Superior temporal gyrus (tissue), 1 donor: Measurements from ENCODE around the gene PAK5.

Source experiments
- DNase-seq: peaks from one replicate; pipeline ENCODE4 v3.0.0-alpha.2; 2016; ENCODE audit errors: extremely low spot score

Gene PAK5

GRCh38 chr20:9577397-9577796 is 261.5 kb downstream of the PAK5 start:
- no peak for DNase-seq

- DNase-seq: no peak
Observed at GRCh38 chr20:9576695-9577094, 262.2 kb downstream of the PAK5 start.

DNA sequence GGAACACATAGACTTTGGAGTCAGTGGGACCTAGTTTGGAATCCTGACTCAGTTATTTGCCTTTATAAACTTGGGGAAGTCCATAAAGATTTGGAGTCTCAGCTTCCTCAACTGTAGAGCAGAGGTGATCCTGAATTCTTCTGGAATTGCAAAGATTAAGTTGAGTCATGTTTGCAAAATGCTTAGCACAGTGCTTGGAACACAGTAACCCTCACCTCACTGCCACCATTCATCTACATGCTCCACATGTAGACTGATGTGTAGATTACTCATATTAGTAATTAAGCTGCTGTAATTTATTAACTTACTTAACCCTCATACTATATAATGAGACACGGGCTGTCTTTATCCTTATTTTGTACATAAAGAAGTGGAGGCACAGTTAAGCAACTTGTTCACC is 263.0 kb downstream of the PAK5 start:
- DNase-seq: no peak

DNA sequence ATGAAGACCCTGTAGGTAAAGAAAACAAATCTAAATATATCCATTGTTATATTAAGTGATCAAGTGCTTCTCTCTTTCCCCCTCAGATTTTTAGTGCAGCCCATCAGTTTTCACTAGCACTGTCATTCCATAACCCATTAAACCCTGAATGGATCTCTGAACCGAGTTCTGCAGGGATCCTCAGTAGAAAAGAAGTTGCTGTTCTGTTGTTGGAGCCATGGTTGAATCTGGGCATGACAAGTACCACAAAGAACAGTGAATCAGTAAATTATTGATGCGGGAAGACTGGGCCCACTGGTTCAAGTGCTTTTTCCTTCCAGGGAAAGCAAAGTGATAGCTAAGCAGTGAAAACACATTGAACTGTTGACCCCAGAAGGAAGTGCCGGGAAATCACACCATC is 264.1 kb downstream of the PAK5 start:
- DNase-seq: no peak

GRCh38 chr20:9574181-9574580 is 264.7 kb downstream of the PAK5 start:
- DNase-seq: no peak

GRCh38 chr20:9573335-9574151 is 265.3 kb downstream of the PAK5 start:
- peak; percentile 28 for DNase-seq

DNA sequence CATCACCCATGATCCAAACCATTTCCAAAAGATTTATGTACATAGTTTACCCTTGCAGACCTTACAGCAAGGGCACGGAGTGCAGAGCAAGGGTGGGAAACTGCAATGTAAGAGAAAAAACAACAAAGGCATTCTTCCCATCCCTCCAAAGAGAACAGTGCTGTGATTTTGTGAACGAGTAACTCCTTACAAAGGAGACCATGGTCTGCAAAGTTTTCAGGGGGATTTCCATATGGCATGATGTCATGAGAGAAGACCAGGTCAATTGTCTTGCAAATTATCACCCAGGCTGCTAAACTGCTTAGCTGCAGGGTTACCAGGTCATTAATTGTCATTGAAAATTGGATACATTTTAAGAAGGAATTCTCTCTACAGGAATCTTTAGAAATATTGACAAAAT is 266.2 kb downstream of the PAK5 start:
- DNase-seq: peak; percentile 22

- DNase-seq: no peak
Observed at GRCh38 chr20:9571783-9572182, 267.1 kb downstream of the PAK5 start.

- no peak for DNase-seq
Observed at GRCh38 chr20:9570612-9571011, 268.3 kb downstream of the PAK5 start.

DNA sequence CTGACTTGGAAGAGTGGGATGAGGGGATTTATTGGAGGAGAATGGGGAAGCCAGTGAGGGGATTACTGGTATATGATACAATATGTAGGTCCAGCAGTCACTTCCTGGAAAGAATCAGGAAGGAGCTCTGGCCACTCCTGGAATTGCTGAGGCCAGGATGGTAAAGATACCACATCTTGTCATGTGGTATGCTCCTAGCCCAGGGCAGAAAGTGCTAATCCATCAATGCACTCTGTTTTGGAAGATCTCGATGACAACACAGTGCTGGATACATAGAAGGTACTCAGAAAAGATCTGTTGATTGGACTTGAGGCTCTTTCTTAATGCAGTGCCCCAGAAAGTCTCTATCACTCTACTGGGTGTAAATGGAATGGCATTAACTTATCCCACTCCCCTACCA is 271.9 kb downstream of the PAK5 start:
- DNase-seq: no peak

- DNase-seq: no peak
Observed at GRCh38 chr20:9565910-9566550, 272.8 kb downstream of the PAK5 start.

DNA sequence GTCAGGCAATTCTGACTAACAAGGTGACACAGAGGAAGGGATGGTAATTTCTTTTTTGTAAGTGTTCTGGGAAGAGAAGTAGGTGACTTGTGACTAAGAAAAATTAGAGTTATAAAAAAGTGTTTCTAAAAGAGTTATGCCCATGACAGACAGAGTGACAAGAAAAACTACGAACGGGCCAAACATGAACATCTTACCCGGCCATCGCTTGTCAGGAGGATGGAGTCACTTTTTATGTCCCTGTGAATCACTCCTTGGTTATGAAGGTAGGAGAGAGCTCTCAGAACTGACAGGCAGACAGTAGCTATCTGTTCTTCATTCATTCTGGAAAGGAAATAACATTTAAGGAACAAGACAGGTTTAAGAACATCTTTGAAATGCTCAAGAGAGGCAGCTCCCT is 281.5 kb downstream of the PAK5 start:
- no peak for DNase-seq

DNA sequence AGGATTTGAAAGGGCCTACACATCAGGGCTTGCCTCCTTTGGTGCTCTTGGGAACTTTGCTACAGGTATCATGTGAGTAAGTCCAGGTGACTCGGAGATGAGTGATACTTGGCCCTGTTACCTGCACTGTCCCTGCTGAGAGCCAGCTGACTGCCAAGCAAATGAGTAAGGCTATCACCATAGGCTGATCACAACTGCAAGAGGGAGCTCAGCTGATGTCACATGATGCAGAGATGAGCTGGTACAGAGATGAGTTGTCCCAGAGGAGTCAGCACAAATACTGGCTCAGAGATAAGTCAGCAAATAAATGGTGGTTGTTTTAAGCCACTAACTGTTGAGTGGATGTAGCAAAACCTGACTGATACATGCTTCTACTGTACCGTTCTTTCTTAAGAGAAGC is 283.1 kb downstream of the PAK5 start:
- no peak for DNase-seq

DNA sequence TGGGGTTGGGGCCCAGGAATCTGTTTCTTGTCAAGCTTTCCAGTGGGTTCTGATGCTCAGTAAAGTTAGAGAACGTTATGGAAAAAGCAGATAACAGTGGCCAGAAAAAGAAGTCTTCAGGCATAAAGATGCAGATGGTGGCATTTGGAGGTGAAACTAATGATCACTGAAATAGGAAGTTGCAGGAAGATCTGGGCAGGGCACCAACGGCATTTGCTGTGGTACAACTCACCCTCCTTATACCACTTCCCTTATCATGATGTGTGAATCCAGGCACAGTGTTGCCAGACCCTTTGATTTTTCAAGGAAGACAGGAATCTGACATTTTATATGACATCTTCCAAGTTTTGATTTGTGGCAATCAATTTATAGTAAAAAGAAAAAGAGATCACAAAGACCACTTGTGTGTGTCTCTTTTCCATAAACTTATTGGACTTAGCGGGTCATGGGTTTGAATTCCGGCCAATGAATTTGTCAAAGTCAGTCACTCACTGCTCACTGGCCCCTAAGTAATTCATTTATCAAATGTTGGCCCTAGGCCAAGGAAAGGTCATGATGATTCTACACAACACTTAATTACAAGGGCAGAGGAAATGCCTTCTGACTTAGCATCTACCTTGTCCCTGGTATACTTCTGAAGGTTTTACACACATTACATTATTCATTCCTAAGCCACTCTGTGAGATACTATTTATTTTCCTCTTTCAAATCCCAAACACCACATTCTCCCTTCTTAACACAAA is 286.9 kb downstream of the PAK5 start:
- no peak for DNase-seq

GRCh38 chr20:9550871-9551270 is 288.0 kb downstream of the PAK5 start:
- peak; percentile 34 for DNase-seq

DNA sequence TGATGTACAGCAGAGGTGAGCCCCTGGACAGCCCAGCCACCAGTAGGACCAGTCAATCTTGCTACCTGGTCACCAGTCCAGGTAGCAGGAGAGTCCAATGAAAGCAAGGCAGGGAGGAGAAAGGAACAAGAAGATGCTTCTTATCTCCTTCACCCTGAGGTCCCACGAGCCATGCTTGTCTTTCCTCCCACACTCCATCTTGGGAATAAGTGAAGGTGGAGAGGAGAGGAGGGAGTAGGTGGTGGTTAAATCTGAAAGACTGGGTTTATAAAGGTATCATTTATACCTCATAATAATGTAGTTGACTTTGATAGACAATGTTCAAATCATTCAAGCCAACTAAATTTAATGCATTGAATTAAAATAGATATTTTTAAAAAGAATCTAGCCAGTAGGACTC is 288.6 kb downstream of the PAK5 start:
- DNase-seq: no peak

GRCh38 chr20:9543214-9543613 is 295.7 kb downstream of the PAK5 start:
- DNase-seq: no peak

- DNase-seq: no peak
Observed at GRCh38 chr20:9535449-9535848, 303.4 kb downstream of the PAK5 start.

GRCh38 chr20:9534025-9534424 is 304.9 kb downstream of the PAK5 start:
- DNase-seq: no peak

DNA sequence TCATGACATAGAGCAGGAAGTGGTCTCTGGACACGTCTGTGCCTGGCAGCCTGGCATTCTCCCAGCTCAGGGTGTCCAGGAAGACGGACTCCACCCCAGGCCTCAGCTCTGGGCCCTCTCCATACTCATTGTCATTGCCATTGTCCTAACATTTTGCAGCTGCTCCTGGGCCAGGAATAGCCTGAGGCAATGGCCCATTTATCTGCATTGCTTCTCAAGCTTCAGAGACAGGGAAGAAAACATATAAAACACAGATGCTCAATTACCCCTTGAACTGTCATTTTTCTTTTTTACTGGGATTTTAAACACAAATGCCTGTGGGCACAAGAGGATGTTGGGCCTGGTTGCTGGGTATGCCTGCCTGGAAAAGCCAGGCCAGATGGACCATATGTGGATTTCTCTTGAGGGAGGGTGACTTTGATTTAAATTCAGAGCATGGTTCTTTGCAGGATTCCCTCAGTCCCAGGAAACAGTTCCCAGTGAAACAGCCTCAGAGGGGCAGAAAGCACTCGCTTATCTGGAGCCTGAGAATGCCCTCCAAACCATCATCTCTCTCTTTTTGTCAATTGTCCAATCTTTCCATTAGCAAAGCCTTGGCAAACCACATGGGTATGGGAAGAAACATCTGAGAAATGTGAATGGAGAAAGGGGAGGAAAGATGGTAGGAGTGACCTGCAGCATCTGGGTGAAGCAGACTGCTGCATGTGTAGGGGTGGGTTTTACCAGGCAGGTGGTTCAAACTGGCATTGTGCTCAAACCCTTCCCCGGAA is 306.6 kb downstream of the PAK5 start:
- DNase-seq: no peak

- no peak for DNase-seq
Observed at GRCh38 chr20:9531581-9531980, 307.3 kb downstream of the PAK5 start.

- no peak for DNase-seq
Observed at GRCh38 chr20:9523636-9524035, 315.2 kb downstream of the PAK5 start.
